Activated CD4-positive, alpha-beta T cell treated with anti-CD3 and anti-CD28 coated beads, Interleukin-2, amount 50 U/mL, for 48 hours (primary cell): ENCODE data around the gene DHRS2.
"Not testable (repeated sequence)": the region's sequence is repeated elsewhere in the genome, so short reads cannot be mapped to it uniquely, and the experiment has no call there.

Source experiments
- DNase-seq, 2 experiments: peaks; one replicate each; pipeline ENCODE4 v3.0.0-alpha.2; 2020

The DHRS2 gene

DNA sequence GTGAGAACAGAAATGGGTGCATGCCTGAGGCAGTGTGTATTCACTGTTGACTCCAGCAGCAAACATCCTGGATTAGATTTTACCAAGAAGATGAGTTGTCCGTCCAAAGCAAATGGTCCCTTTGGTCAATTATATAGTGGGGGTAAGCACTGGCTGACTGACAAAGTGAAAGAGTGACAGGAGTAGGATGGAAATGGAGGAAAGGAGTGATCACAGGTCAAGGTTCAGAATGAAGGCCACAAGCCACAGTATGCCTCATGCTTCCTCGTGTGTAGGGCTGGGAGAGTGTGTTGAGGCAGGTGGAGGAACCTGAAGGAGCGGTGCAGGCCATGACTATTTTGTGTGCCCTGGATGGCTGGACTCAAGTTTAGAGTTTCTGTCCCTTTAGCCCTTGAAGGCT is 14.3 kb downstream of the DHRS2 start:
- no peak for DNase-seq

DNA sequence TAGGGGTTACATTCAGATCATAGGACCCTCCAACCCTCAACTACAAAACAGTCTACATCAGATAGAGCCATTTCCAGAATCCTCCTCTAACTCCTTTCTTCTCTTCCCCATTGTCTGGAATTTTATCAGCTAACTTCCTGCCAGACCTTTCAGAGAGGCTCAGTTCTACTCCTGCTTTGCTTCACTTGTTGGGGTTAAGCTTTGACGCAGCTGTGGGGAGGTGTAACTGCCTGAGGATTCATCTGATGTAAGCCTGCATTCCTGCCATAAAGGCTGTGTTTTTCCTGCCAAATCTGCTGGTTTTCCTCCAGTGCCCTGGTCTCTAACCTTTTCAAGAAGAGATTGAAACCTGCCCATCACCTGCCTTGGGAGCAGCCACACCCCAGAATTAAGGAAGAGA is 16.9 kb downstream of the DHRS2 start:
- no peak for DNase-seq

DNA sequence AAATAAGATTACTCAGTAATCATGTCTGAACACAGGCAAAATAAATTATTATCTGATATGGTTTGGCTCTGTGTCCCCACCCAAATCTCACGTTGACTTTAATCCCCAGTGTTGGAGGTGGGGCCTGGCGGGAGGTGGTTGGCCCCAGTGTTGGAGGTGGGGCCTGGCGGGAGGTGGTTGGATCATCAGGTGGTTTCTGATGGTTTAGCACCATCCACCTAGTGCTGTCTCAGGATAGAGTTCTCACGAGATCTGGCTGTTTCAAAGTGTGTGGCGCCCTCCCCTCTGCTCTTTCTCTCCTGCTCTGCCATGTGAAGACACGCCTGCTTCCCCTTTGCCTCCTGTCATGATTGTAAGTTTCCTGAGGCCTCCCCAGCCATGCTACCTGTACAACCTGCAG is 18.1 kb downstream of the DHRS2 start:
- no peak for DNase-seq

DNA sequence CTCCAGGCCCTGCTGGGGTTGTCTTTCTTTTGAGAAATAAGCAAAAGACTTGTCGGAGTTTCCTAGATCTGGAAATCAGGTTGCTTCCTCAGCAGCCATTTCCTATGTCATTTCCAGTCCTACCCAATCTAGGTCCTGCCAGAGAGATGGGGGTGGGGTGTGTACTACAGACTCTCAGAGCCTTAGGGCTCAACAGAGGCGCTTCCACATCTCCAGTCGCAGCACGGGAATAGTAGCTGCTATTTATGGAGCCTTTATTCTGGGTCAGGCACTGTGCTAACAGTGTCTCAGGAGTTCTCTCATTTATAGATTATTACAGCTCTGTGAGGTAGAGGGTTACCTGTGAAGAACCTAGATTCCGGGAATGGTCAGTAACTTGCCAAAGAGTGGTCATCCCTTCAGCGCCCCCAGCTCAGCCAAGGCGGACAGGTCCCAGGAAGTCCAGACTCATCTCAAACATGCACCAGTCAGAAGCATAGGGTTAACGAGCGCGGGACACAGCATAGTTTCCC is 21.9 kb downstream of the DHRS2 start:
- no peak for DNase-seq

DNA sequence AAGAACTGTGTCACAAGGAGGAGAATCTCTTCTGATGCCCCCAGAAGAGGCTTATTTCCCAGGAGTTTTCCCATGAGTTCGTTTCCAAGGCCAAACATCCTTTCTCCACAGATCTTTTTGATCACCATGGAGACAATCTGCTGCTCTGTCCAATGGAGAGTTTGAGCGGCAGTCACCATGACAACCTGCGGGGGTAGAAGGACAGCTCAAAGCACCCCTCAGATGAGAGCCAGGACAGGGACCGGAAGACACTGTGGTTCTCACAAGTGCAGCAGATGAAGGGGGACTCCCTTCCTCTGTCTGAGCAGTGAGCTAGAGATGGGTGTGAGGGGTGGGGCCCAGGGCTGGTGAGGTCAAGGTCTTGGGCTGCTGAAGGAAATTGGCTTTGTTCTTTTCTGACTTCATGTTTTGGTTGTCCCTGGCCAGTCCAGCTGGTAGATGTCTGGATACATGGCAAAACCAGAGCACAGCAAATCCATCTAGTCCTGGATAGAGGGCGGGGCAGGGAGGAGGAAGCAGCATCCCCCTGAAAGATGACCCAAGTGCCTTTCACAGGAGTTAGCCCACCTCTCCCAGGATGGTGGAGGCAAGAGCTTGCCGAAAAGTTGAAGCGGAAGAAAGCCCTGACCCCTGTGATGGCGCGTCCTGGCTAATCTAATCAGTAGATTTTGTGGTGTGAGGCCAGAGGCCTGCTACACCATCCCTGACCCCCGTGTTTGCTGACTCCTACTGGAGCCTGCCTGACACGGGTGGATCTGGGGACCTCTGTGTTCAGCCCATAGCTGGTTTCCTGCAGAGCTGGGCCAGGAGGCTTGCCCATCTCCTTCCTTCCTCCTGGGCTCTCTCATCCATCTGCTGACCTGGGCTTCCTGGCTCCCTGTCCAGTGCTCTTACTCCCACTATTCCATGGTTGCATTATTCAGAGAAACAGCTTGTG is 24.4 kb downstream of the DHRS2 start:
- DNase-seq = peak in 1 of 2 experiments; percentile 3

DNA sequence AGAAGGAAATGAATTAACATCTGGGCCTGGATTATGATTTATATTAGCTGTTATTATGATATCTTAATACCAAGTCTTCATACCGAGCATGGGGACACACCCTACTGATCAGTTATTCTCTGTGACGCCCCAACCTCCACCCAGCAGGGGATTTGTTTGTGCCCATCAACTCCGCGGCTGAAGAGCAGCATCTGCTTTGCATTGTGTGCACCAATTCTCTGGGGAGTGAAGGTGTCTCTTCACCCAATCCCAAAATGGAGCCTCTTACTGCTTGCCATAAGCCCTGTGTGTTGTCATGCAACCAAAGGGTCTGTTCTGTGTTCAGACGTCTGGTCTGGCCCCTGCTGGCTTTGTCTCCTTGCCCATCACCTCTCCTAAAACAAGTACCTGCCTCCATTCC is 25.4 kb downstream of the DHRS2 start:
- no peak for DNase-seq

DNA sequence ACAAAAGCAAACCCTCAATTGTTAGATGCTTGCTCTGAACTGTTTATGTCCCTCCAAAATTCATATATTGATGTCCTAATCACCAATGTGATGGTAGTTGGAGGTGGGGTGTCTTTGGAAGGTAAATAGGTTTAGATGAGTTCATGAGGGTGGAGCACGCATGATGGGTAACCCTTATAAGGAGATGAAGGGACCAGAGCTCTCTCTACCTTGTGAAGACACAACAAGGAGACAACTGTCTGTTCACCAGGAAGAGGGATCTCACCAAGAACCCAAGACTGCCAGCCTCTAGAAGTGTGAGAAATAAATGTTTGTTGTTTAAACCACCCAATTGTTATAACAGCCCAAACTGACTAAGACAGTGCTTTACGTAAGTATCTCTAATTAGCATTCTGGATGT is 27.0 kb downstream of the DHRS2 start:
- no peak for DNase-seq

DNA sequence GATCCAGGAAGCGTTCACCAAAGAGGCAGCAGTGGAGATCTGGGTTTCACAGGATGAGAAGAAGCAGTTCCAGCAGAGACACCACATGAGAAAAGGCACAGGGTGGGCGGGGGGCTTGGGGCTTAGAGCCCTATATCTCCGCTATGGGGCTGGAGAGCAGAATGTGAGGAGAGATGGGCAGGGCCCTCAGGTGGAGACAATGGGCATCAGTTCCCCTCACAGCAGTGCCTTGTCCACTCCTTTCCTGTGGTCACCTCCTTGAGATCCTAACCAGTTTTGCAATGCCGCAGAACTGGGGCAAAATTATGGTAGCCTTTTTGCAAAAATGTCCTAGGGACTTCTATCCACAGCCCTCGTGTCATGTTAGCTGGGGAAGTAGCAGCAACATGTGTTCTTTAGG is 27.5 kb downstream of the DHRS2 start:
- DNase-seq = no peak

DNA sequence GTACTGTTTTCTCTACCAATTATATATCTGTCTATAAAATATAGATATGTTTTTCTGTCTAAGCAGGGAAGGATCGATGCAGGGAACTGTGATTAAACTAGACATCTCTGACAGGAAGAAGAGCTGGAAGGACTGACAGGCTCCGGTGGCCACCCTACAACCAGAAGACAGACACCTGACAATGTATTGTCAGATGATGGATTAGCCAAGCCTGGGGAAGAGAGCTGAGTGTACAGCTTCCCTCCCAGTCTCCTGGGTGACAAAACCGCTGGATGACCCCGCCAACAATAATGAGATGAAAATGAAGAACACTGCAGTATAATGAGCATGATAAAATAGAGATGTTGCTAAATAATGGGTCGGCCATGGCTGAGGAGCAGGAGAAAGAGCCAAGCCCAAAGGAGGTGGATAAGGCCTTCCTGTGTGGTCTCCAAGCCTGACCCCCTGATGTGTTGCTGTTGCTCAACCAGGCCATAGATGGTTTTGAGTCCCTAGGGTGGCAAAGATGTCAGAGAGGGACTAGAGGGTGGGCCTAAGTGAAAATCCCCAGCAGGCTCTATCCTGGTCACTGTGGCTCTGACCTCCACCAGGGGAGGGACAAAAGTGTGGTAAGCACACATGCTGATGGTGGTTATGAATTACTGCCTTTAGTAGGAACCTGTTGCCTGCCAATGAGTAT is 28.2 kb downstream of the DHRS2 start:
- DNase-seq = no peak

DNA sequence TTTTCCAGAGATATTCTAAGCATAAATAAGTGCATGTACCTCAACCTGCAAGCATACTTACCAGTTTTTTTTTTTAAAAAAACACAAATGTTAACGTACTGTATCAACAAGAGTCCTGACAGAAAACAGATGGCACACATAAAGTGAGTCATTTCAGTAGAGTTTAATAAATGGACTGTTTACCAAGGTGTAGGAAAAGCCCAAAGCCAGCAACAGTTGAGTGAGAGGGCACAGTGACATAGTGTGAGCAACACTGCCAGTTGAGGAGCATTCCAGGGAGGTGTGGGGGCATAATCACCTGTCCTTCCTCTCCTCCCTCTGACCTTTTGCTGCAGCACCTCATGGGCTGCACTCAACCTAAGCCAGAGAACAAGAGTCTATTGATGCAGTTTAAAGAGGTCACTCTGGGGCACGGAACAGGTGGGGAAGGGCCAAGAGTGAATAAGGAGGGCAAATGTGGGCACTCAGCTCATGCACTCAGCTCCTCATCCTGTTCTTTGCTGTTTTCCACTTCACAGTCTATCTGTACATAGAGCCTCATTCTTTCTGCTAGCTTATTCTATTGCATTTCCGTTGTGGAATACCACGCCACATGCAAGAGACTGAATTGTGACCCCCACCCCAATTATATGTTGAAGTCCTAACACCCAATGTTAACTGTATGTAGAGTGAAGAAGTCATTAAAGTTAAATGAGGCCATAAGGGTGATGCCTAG is 29.3 kb downstream of the DHRS2 start:
- no peak for DNase-seq

DNA sequence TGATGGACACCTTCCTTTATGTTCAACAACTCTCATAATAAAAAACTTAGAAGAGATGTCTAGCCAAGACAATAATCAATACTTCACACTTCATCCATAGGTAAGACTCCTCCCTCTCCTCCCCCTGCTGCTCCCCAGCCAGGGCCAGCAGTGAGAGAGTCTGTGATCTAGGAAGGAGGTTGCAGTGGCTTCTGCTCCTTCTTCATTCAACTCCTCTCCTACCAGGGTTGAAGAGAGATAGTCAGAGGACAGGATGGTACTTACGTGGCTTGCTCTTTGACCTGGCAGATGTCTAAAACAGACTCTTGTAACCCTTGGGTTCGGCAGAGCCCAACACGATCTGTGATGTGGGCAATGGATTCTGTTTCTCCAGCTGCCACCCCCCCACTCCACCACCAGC is 31.0 kb downstream of the DHRS2 start:
- DNase-seq = no peak

DNA sequence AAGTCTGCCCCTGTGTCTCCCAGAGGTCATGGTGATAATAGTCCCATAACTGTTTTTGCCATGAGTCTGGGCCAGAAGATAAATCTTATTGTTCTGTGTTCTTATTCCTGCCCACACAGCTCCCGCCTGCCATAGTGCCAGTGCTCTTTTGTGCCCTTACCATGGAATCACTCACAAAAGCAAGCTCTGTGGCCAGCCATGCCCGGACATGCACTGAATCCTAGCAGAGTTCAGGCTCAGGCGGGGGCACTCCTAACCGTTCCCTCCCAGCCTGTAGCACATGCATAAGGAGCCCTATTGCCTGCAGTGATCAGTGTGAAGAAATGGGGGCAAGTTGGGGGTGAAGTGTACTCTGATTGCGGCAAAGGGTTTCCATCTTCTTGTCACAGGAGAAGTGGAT is 33.3 kb downstream of the DHRS2 start:
- DNase-seq = no peak

DNA sequence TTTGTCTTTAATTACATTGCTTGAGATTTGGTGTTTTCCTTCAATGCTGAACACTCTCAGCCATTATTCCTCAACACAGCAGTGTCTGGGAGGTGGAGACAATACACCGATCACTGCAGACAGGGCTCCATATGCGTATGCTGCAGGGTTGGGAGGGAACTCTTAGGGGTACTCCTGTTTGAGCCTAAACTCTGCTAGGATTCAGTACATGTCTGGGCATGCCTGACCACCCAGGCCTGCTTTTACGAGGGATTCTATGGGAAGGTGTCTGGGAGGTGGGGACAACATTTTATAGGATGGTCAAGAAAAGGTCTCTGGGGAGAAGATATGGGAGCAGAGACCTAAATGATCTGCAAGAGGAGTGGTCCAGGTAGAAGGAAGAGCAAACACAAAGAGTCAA is 34.3 kb downstream of the DHRS2 start:
- DNase-seq = no peak

DNA sequence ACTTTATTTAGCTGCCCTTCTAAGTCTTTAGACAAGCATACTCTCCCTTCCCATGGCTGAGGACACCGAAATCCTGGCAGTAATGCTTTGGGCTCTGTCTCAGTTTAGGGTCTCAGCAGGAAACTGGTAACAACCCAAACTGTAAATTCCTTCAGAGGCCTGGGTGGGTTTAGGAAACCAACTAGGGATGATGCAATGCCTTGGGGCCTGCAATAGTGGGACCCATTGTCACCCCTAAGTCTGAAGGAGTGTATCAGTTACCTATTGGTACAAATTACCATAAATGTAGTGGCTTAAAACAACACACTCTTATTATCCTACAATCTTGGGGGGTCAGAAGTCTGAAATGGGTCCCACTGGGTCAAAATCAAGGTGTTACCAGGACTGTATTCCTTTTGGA is 36.0 kb downstream of the DHRS2 start:
- DNase-seq = no peak

DNA sequence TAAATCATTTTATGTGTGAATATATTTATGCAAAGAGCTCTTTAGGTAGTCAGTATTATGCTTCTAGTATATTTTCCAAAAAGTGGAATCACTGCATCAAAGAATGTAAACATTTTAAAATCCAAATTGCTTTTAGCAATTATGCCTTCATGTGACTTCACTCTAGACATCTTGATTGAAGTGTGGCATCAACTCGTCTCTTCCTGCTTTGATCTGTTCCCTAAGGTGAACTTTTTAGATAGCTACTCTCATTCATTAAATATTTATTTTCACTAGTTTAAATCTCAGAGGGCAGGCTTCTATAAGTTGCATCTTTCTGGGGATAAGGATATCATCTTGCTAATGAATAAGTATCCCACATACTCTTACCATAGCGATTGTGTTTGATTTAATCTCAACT is 39.2 kb downstream of the DHRS2 start:
- no peak for DNase-seq

DNA sequence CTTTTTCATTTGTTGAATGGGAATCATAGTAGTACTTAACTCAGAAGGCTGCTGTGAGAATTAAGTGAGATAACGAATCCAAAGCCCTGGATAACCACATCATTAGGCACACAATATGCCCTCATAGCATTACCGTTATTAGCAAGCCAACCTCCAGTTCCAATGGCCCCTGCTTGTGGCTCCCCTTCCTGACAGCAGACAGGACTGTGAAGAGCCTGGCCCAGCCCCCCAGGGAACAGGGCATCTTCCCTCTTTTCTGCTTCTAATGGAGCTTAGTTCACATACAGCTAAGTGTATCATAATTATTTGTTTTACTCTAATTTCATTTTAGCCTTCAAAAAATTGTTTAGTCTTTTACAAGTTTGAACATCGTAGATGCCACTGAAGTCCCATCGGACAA is 39.7 kb downstream of the DHRS2 start:
- no peak for DNase-seq

DNA sequence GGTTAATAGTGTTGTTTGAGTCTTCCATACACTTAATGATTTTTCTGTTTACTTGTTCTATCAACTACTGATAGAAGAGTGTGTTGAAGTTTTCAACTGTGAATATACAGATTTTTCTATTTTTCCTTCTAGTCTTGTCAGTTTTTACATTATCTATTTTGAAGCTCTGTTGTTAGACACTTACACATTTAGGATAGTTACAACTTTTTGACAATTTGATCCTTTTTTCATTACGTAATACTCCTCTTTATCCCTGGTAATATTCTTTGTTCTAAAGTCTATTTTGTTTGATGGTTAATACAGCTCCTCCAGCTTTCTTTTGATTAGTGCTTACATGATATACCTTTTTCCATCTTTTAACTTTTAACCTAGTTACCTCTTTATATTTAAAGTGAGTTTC is 45.2 kb downstream of the DHRS2 start:
- DNase-seq = no peak

DNA sequence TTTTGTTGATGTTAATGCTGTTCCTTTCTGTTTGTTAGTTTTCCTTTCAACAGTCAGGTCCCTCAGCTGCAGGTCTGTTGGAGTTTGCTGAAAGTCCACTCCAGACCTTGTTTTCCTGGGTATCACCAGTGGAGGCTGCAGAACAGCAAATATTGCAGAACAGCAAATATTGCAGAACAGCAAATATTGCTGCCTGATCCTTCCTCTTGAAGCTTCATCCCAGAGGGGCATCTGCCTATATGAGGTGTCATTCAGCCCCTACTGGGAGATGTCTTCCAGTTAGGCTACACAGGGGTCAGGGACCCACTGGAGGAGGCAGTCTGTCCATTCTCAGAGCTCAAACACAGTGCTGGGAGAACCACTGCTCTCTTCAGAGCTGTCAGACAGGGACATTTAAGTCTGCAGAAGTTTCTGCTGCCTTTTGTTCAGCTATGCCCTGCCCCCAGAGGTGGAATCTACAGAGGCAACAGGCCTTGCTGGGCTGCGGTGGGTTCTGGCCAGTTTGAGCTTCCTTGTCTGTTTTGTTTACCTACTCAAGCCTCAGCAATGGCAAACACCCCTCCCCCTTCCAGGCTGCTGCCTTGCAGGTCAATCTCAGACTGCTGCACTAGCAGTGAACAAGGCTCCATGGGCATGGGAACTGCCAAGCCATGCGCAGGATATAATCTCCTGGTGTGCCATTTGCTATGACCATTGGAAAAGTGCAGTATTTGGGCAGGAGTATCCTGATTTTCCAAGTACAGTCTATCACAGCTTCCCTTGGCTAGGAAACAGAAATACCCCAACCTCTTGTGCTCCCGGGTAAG is 53.7 kb downstream of the DHRS2 start:
- DNase-seq = not testable (repeated sequence)

DNA sequence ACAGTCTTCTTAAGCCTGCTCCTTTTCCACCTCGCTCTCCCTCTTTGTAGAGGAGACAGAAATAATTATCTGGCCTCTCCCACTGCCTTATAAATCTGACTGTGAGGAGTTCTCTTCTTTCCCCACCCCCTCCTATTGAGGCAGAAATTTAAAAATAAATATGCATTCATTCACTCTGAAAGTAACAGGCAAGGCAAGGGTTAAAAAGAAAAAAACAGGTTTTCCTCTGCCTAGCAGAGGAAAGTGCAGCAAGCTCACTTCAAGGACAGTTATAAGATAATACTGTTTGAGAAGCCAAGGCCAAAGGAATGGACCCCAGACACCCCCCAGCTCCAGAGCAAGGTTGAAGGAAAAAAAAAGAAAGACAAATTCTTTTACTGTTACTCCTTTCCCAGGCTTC is 56.3 kb downstream of the DHRS2 start:
- no peak for DNase-seq

DNA sequence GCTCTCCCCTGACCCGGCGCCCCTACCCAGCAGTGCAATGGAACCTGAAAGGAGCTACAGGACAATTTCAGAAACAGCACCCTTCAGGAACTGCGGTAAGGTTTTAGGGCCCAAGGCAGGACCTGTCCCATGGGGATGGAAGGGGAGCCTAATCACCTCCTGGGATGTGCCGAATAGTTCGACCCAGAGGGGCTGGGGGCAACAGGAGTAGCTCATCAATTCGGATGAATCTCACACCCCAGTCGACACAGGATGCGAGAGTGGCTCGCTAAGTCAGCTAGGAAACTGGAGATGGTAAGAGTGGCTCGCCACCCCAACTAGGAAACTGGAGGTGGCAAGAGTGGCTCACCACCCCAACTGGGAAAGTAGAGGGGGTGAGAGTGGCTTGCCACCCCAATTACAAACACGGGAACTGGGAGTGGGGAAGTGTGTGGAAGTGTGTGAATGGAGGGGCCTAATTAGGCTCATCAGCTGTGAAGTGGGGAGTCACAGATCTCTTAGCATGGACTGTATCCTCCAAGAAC is 57.1 kb downstream of the DHRS2 start:
- no peak for DNase-seq

DNA sequence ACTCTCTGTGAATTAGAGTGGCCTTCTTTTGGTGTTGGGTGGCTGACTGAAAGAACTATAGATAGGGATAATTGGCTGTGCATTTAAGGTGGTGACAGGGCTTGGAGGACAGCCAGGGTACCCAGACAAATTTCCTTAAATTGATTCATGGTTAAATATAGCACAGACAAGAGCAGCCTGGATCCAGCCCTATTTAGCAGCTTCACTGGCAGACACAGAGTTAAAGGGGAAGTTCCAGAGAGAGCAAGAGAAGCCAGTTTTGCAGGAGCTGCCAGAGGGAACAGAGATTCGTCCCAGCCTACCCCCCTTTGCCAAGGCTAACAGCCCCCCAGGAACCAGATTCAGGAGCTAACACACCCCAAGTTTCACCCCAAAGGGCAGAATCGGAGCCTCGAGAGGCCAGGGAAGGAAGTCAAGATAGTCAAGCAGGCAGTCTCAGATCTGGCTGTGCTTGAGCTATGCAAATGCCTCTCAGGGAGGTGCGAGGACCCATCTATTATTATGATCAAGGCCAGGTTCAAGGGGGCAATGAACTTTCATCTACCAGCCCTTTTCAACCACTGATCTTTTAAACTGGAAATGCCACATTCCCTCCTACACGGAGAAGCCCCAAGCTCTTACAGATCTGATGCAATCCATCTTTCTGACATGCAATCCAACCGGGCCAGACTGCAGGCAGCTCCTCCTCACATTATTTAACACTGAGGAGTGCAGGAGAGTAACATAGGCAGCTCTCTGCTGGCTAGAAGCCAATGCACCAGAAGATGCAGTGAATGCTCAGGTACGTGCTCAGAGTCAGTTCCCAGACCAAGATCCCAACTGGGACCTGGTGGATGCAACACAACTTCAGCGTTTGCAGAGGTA is 58.2 kb downstream of the DHRS2 start:
- no peak for DNase-seq
